Measurements from ENCODE around the gene TMX2.
A peak's percentile ranks its signal among the peaks of the same experiment; 100 is the strongest.

GRCh38 chr11:57761301-57762234 lies 49.2 kb downstream of the TMX2 start, which contains the start of gene CTNND1:
- TF ChIP-seq, protein P1, sequence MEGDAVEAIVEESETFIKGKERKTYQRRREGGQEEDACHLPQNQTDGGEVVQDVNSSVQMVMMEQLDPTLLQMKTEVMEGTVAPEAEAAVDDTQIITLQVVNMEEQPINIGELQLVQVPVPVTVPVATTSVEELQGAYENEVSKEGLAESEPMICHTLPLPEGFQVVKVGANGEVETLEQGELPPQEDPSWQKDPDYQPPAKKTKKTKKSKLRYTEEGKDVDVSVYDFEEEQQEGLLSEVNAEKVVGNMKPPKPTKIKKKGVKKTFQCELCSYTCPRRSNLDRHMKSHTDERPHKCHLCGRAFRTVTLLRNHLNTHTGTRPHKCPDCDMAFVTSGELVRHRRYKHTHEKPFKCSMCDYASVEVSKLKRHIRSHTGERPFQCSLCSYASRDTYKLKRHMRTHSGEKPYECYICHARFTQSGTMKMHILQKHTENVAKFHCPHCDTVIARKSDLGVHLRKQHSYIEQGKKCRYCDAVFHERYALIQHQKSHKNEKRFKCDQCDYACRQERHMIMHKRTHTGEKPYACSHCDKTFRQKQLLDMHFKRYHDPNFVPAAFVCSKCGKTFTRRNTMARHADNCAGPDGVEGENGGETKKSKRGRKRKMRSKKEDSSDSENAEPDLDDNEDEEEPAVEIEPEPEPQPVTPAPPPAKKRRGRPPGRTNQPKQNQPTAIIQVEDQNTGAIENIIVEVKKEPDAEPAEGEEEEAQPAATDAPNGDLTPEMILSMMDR (IDR thresholded peaks at IDR 0.05) = peak in 1 of 4 experiments; percentile 4
- TF ChIP-seq POLR2A (IDR thresholded peaks at IDR 0.05) = peak; percentile 75 to 89
